ENCODE results near the gene AKAP12.

DNA sequence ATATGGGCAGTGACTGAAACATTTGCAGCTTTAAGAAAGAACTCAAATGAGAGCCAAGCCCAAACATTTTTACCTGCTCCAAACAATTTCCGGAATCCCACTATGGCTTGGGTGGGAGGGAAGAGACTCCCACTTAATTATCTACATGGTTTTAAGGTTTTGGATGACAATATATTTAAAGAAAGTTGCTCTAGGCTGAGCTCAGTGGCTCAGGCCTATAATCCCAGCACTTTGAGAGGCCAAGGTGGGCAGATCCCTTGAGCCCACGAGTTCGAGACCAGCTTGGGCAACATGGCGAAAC is 9.5 kb upstream of the AKAP12 start:
- TF ChIP-seq, protein P1, sequence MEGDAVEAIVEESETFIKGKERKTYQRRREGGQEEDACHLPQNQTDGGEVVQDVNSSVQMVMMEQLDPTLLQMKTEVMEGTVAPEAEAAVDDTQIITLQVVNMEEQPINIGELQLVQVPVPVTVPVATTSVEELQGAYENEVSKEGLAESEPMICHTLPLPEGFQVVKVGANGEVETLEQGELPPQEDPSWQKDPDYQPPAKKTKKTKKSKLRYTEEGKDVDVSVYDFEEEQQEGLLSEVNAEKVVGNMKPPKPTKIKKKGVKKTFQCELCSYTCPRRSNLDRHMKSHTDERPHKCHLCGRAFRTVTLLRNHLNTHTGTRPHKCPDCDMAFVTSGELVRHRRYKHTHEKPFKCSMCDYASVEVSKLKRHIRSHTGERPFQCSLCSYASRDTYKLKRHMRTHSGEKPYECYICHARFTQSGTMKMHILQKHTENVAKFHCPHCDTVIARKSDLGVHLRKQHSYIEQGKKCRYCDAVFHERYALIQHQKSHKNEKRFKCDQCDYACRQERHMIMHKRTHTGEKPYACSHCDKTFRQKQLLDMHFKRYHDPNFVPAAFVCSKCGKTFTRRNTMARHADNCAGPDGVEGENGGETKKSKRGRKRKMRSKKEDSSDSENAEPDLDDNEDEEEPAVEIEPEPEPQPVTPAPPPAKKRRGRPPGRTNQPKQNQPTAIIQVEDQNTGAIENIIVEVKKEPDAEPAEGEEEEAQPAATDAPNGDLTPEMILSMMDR (IDR thresholded peaks at IDR 0.05; ENCODE audit: low read length) = no peak
- TF ChIP-seq EZH2 (IDR thresholded peaks at IDR 0.05; ENCODE audit: borderline replicate concordance, low read length) = no peak

Measured in OCI-LY1 (cell line).